K562 (cell line): Measurements from ENCODE around the gene PLAC9. TPM values are rescaled to one million over a fixed set of nuclear protein-coding genes. Genes with fewer than 3 reads are reported as not detected.

Experiments
- BMI1 ChIP-seq: fragments of 150-350 bp; IDR thresholded peaks from 2 replicates; pipeline ENCODE4 v1.6.1; 2014; ENCODE audit warnings: low read length
- EZH2 ChIP-seq: IDR thresholded peaks from 2 replicates; pipeline ENCODE4 v1.6.1; 2012; ENCODE audit warnings: low read depth, mild to moderate bottlenecking, inconsistent platforms, low read length, borderline replicate concordance
- GABPA ChIP-seq: fragments of 200-800 bp; sonication (Bioruptor generic); conservative IDR thresholded peaks from 2 replicates; pipeline ENCODE4 v1.6.1; 2016; ENCODE audit warnings: low read depth, missing genetic modification characterization, missing compliant biosample characterization
- KLF6 ChIP-seq: fragments of 250-450 bp; sonication (Bioruptor Pico); IDR thresholded peaks from 2 replicates; pipeline ENCODE4 v1.4.0; 2020; ENCODE audit warnings: mild to moderate bottlenecking, moderate library complexity, borderline replicate concordance
- PHF8 ChIP-seq: fragments of 200-600 bp; sonication (generic); IDR thresholded peaks from 2 replicates; pipeline ENCODE4 v1.6.1; 2012; ENCODE audit warnings: mixed run types, mild to moderate bottlenecking, inconsistent platforms, low read length, moderate library complexity, borderline replicate concordance
- SAFB ChIP-seq: fragments of 200-400 bp; formaldehyde crosslinking; IDR thresholded peaks from 2 replicates; pipeline ENCODE4 v1.6.1; 2017; ENCODE audit warnings: low read depth, low read length, borderline replicate concordance
- SMARCA4 ChIP-seq: fragments of 450-650 bp; IDR thresholded peaks from 2 replicates; pipeline ENCODE4 v1.6.1; 2016
- SNIP1 ChIP-seq: fragments of 450-650 bp; IDR thresholded peaks from 2 replicates; pipeline ENCODE4 v1.7.1; 2017; ENCODE audit warnings: low read depth, mild to moderate bottlenecking
- SRSF1 ChIP-seq: fragments of 200-400 bp; formaldehyde crosslinking; IDR thresholded peaks from 2 replicates; pipeline ENCODE4 v1.6.1; 2017; ENCODE audit warnings: mild to moderate bottlenecking, low read depth, low read length, moderate library complexity
- ZBTB40 ChIP-seq, 2 experiments: fragments of 450-650 bp in 1 of 2; sonication (generic) in 1 of 2; formaldehyde crosslinking in 1 of 2; IDR thresholded peaks; 2 replicates each; pipeline versions ENCODE4 v1.7.1 to v1.9.0; 2016 to 2022; ENCODE audit warnings: inconsistent platforms in 1 of 2, mild to moderate bottlenecking in 1 of 2, missing genetic modification reagents in 1 of 2
- ZKSCAN1 ChIP-seq: fragments of 150-350 bp; IDR thresholded peaks from 2 replicates; pipeline ENCODE4 v1.6.1; 2016; ENCODE audit warnings: low read depth, low read length
- polyA plus RNA-seq, 8 experiments: library from polyadenylated mRNA; depleted of rRNA in 4 of 8; stranded (reverse) in 5 of 8; unstranded in 3 of 8; fragments of >200 nt; fragmentation: Nextera tagmentation in 2 of 8; fragmentation: Illumina TruSeq in 1 of 8; extraction: Ambion mirVana in 2 of 8; extraction: Trizol in 1 of 8; gene quantifications; 2 replicates each; pipeline versions ENCODE4 v1.2.1 to v1.2.3, GENCODE V29; 2011 to 2014; ENCODE audit warnings: inconsistent platforms in 1 of 8, missing spikeins in 1 of 8
- total RNA-seq, 7 experiments: library from RNA; depleted of rRNA in 6 of 7; stranded (reverse); fragments of >200 nt in 6 of 7; fragmentation: Illumina TruSeq in 2 of 7; extraction: Trizol in 2 of 7; gene quantifications; 2 replicates each; pipeline versions ENCODE4 v1.2.1 to v1.2.3, GENCODE V29; 2011 to 2021; ENCODE audit warnings: low replicate concordance in 1 of 7
- TF ChIP-seq, protein P1 (sequence below), 2 experiments: fragments of 250-450 bp in 1 of 2; fragments of 450-650 bp in 1 of 2; sonication (Bioruptor Pico) in 1 of 2; IDR thresholded peaks; 2 replicates each; pipeline versions ENCODE4 v1.6.1 to v1.8.0; 2016 to 2021; ENCODE audit warnings: mild to moderate bottlenecking in 2 of 2, moderate library complexity in 2 of 2, missing compliant biosample characterization in 1 of 2, missing genetic modification characterization in 1 of 2
- TF ChIP-seq, protein P2 (sequence below), 2 experiments: fragments of 450-650 bp in 1 of 2; IDR thresholded peaks; 2 replicates each; pipeline ENCODE4 v1.6.1; 2011 to 2017; ENCODE audit warnings: low read depth in 2 of 2, antibody characterized with exemption in 1 of 2, borderline replicate concordance in 1 of 2, low read length in 1 of 2, mild to moderate bottlenecking in 1 of 2, mixed read lengths in 1 of 2; ENCODE audit not compliant: control insufficient read depth in 1 of 2

Gene PLAC9
- total and polyA plus RNA-seq, 9 of the 15 experiments (the other 6 are each of a cell fraction or from before 2014, with no cell fraction given) = not detected

DNA sequence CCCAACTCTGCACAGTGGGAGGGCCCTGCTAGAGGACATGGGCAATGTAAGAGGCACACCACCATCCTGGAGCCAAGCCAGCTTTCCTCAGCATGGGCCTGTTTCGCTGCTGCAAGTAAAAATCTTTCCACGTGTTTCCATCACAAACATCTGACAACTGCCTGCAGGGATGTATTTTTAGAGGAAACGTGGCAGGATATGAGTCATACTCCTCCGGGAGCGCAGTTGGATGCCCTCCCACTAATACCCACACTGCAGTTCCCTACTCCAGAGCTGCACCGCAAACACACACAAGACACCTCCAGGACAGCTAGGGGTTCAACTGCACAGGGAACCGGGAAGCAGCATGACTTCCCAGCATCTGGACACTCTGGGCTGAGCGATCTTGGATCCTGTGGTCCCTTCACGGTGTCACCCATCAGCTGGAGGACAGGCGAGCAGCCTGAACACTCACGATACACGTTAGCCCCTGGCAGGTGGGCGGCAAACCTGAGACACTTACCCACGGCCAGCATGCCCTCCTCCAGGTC, 26.1 kb downstream of the PLAC9 start (continued):
- TF ChIP-seq SNIP1 (no peak), SRSF1 (no peak), PHF8 (no peak; the same call in 1 of the 2 replicates), KLF6 (CRISPR knock-in tag) (no peak), SAFB (no peak), EZH2 (no peak), ZKSCAN1 (0 out of 2 replicates have a peak, but pooled peaks have one; percentile 14), ZBTB40 (IDR thresholded peaks at IDR 0.05) (peak; percentile 85), ZBTB40 (CRISPR knock-in tag; IDR thresholded peaks at IDR 0.05) (no peak), SMARCA4 (peak; percentile 82), BMI1 (no peak), GABPA (tag) (peak; percentile 84)
- TF ChIP-seq, protein P1, sequence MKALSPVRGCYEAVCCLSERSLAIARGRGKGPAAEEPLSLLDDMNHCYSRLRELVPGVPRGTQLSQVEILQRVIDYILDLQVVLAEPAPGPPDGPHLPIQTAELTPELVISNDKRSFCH (CRISPR knock-in tag; IDR thresholded peaks at IDR 0.05) = no peak
- TF ChIP-seq, protein P1 (tag; IDR thresholded peaks at IDR 0.05) = no peak; the same call in 1 of the 2 replicates
- TF ChIP-seq, protein P2, sequence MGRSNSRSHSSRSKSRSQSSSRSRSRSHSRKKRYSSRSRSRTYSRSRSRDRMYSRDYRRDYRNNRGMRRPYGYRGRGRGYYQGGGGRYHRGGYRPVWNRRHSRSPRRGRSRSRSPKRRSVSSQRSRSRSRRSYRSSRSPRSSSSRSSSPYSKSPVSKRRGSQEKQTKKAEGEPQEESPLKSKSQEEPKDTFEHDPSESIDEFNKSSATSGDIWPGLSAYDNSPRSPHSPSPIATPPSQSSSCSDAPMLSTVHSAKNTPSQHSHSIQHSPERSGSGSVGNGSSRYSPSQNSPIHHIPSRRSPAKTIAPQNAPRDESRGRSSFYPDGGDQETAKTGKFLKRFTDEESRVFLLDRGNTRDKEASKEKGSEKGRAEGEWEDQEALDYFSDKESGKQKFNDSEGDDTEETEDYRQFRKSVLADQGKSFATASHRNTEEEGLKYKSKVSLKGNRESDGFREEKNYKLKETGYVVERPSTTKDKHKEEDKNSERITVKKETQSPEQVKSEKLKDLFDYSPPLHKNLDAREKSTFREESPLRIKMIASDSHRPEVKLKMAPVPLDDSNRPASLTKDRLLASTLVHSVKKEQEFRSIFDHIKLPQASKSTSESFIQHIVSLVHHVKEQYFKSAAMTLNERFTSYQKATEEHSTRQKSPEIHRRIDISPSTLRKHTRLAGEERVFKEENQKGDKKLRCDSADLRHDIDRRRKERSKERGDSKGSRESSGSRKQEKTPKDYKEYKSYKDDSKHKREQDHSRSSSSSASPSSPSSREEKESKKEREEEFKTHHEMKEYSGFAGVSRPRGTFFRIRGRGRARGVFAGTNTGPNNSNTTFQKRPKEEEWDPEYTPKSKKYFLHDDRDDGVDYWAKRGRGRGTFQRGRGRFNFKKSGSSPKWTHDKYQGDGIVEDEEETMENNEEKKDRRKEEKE (IDR thresholded peaks at IDR 0.05; ENCODE audit: borderline replicate concordance in 1 of 2, control insufficient read depth in 1 of 2, low read depth in 2 of 2, low read length in 1 of 2) = no peak
